Heart right ventricle (tissue), 16 donors: ENCODE measurements around the gene HPD. TPM values are rescaled to one million over a fixed set of nuclear protein-coding genes. Genes with fewer than 3 reads are reported as not detected.

Source experiments
- ATAC-seq, 8 donors: fragments of 200-7000 bp; cut with Tn5 transposase; one replicate each; pipeline ENCODE4 v1.9.1; 2020; ENCODE audit warnings: mild to moderate bottlenecking in 8 of 8, moderate library complexity in 8 of 8, moderate number of reproducible peaks in 1 of 8
- DNase-seq, 2 donors: peaks; one replicate each; pipeline ENCODE4 v3.0.0-alpha.2; 2020
- H3K27ac ChIP-seq, 10 donors: fragments of 200-600 bp; sonication (generic) in 2 of 10; one replicate each; pipeline versions ENCODE4 v1.5.0 to v1.8.0; 2020 to 2022; ENCODE audit warnings: mild to moderate bottlenecking in 3 of 10
- H3K27me3 ChIP-seq, 7 donors: fragments of 200-600 bp; one replicate each; pipeline ENCODE4 v1.8.0; 2021 to 2022; ENCODE audit warnings: mild to moderate bottlenecking in 2 of 7
- H3K36me3 ChIP-seq, 9 donors: fragments of 200-600 bp; sonication (generic) in 1 of 9; one replicate each; pipeline versions ENCODE4 v1.5.0 to v1.8.0; 2020 to 2022; ENCODE audit warnings: mild to moderate bottlenecking in 2 of 9
- H3K4me1 ChIP-seq, 9 donors: fragments of 200-600 bp; sonication (generic) in 1 of 9; one replicate each; pipeline versions ENCODE4 v1.5.0 to v1.8.0; 2020 to 2022; ENCODE audit warnings: mild to moderate bottlenecking in 4 of 9
- H3K4me3 ChIP-seq, 10 donors: fragments of 200-600 bp; sonication (generic) in 2 of 10; one replicate each; pipeline versions ENCODE4 v1.5.0 to v1.8.0; 2020 to 2022; ENCODE audit warnings: mild to moderate bottlenecking in 7 of 10, moderate library complexity in 2 of 10
- H3K9me3 ChIP-seq, 11 donors: fragments of 200-600 bp in 10 of 11; sonication (generic) in 2 of 11; one replicate each; pipeline versions ENCODE4 v1.5.0 to v1.8.0; 2013 to 2022; ENCODE audit warnings: mild to moderate bottlenecking in 2 of 11, control low read depth in 1 of 11, moderate library complexity in 1 of 11
- WGBS, 2 donors: extraction: QIAGEN DNeasy Blood & Tissue Kit; methylation state at CpG; one replicate each; pipeline ENCODE4 v1.1.7; 2013; ENCODE audit warnings: inconsistent platforms in 1 of 2; 5-methylcytosine and 5-hydroxymethylcytosine counted together
- intact Hi-C, 10 donors: fragments of 100-400 bp; cut with DNase I; formaldehyde crosslinking; loops; one replicate each; pipeline versions ENCODE4 v1.11.1 to v1.14.2; 2022
- polyA plus RNA-seq, 2 donors: library from polyadenylated mRNA; stranded (reverse); fragments of 200-250 nt; gene quantifications; one replicate each; pipeline ENCODE4 v1.2.3, GENCODE V29; 2013
- total RNA-seq, 10 donors: library from RNA; stranded (reverse); fragmentation: NEBNext Ultra II Directional in 3 of 10; extraction: Animal tissue kit (Norgen Biotek cat#: 25700) in 3 of 10; gene quantifications; one replicate each; pipeline versions ENCODE4 v1.2.1 to v1.2.4, GENCODE V29; 2021 to 2023
- TF ChIP-seq, protein P1 (sequence below), 9 donors: fragments of 200-600 bp; sonication (generic) in 2 of 9; IDR thresholded peaks; one replicate each; pipeline versions ENCODE4 v1.5.0 to v1.8.0; 2021 to 2022; ENCODE audit warnings: antibody characterized with exemption in 9 of 9, mild to moderate bottlenecking in 5 of 9, moderate library complexity in 1 of 9
- donor health status: Arrhythmogenic right ventricular cardiomyopathy.
- donor health status: ischemic (EF 13 %, LVEDD 7.1; RV severe dilation, severe dysfunction).
- donor health status: healthy with polysubstance abuse.
- donor health status: DM: no; HTN: yes; CAD: no.
- donor health status: DM: no; HTN: no; CAD: no.
- donor health status: ischemic (EF 25% LVEDD 6.9; RV normal size, moderate dysfunction).
- donor health status: ischemic (EF 25% LVEDD 5.7; RV mildly dilated, moderate dysfunction).
- donor health status: healthy.
- donor health status: DM: yes; HTN: yes; CAD: no.
- donor health status: Ischemic cardiomyopathy.
- donor health status: ischemic (EF 35%, LVEDD 5.7; RV mildly dilated, moderate dysfunction).
- donor health status: nonischemic (EF 11% LVEDD 7.7; RV severe dilation, severe dysfunction).
- donor health status: DM: yes; HTN: yes; CAD: no.
- donor health status: PGD.
- donor health status: ischemic (EF 29% LVEDD 5.4; RV normal size, mild dysfunction).
- donor health status: nonischemic (EF 23%, LVEDD 6.1; RV moderate dilation, normal function).

Gene HPD
- total and polyA plus RNA-seq, 12 donors: 0.24 to 3.4 (median 1.2) TPM

DNA sequence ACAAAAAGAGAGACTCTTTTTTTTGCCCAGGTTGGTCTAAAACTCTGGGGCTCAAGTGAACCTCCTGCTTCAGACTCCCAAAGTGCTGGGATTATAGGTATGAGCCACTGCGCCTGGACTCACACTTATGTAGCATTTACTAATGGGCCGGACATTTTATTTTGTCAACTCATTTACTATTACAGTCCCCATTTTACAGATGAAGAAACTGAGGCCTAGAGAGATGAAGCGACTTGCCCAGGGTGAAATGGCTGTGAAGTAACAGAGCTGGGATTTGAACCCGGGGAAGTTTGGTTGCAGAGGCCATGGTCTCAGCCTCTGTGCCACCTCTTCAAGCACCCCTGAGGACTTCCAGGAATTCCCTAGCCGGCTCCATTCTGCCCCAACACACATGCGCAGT, 9.4 kb downstream of the HPD start:
- TF ChIP-seq, protein P1, sequence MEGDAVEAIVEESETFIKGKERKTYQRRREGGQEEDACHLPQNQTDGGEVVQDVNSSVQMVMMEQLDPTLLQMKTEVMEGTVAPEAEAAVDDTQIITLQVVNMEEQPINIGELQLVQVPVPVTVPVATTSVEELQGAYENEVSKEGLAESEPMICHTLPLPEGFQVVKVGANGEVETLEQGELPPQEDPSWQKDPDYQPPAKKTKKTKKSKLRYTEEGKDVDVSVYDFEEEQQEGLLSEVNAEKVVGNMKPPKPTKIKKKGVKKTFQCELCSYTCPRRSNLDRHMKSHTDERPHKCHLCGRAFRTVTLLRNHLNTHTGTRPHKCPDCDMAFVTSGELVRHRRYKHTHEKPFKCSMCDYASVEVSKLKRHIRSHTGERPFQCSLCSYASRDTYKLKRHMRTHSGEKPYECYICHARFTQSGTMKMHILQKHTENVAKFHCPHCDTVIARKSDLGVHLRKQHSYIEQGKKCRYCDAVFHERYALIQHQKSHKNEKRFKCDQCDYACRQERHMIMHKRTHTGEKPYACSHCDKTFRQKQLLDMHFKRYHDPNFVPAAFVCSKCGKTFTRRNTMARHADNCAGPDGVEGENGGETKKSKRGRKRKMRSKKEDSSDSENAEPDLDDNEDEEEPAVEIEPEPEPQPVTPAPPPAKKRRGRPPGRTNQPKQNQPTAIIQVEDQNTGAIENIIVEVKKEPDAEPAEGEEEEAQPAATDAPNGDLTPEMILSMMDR (IDR thresholded peaks at IDR 0.05): no peak
- Histone ChIP-seq H3K27me3 (no peaks in the 10 kb centered on the region), H3K27ac (no peak overlapping the region), H3K4me3 (no peak overlapping the region), H3K9me3 (no peaks in the 10 kb centered on the region), H3K4me1 (no peaks in the 10 kb centered on the region), H3K36me3 (no peaks in the 10 kb centered on the region)
- DNase-seq: no peak
- no peak for ATAC-seq
- 94 to 98% methylated on average over 6 of the region's 6 CpGs for WGBS, 2 donors
- intact Hi-C loops: no loop called here

DNA sequence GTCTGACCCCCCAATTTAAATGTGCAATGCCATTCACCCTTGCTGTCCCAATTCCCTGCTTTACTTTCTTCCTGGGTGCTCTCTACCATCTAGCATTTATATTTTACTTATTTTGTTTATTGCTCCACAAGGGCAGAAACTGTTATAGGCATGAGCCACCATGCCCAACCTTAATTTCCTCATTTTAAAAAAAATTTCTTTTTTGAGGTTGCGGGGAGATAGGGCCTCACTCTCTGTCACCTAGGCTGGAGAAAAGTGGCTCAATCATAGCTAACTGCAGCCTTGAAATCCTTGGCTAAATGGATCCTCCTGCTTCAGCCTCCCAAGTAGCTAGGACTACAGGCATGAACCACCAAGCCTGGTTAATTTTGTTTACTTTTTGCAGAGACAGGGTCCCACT, 13.0 kb downstream of the HPD start:
- no peak overlapping the region for H3K27ac ChIP-seq
- TF ChIP-seq, protein P1 (IDR thresholded peaks at IDR 0.05): no peak
- no peaks in the 10 kb centered on the region for H3K27me3 ChIP-seq
- no peak for ATAC-seq
- H3K4me1 ChIP-seq: no peaks in the 10 kb centered on the region
- no peak overlapping the region for H3K4me3 ChIP-seq
- WGBS, 2 donors: 97 to 98% methylated on average over 1 of the region's 1 CpG
- no peaks in the 10 kb centered on the region for H3K9me3 ChIP-seq
- no peaks in the 10 kb centered on the region for H3K36me3 ChIP-seq
- intact Hi-C loops: no loop called here
- no peak for DNase-seq

DNA sequence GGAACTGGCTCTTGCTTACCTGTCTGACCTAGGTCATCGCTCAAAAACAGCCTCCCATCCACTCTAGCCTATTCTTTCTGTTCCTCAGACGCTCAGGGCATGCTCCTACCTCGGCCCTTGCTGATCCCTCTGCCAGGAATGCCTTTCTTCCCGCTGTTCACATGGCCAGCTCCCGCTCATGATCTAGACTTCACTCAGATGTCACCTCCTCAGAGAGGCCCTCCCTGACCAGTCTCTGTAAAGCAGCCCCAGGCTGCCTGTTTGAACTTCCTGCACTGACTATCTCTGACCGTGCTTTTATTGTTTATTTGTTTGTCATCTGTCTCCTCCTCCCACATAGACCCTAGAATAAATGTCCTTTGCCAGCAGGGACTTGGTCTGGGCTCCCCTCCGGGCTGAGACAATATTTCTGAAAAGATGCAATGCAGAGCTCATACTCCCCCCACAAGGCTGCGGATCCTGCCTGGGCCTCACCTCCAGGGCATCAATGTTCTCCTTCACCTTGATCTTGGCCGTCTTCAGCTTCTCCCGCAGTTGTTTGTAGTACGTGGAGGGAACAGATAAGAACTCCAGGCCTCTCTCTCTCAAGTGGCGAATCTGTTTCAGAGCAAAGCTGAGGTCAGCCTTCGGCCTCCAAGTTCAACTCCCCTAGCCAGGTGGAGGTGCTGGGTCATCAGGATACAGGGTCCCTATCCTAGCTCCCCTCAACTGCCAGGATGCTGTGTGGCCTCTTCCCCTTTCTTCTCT, 15.2 kb downstream of the HPD start:
- Histone ChIP-seq H3K4me1 (peaks cover 0 to 16% (median 11%) of the 10 kb centered on the region in 9 donors), H3K36me3 (no peaks in the 10 kb centered on the region), H3K9me3 (no peaks in the 10 kb centered on the region), H3K27me3 (no peaks in the 10 kb centered on the region), H3K4me3 (no peak overlapping the region), H3K27ac (no peak overlapping the region)
- TF ChIP-seq, protein P1 (IDR thresholded peaks at IDR 0.05): no peak
- WGBS, 2 donors: 68% methylated on average over 13 of the region's 13 CpGs
- DNase-seq: no peak
- intact Hi-C loops: no loop called here
- ATAC-seq: no peak

DNA sequence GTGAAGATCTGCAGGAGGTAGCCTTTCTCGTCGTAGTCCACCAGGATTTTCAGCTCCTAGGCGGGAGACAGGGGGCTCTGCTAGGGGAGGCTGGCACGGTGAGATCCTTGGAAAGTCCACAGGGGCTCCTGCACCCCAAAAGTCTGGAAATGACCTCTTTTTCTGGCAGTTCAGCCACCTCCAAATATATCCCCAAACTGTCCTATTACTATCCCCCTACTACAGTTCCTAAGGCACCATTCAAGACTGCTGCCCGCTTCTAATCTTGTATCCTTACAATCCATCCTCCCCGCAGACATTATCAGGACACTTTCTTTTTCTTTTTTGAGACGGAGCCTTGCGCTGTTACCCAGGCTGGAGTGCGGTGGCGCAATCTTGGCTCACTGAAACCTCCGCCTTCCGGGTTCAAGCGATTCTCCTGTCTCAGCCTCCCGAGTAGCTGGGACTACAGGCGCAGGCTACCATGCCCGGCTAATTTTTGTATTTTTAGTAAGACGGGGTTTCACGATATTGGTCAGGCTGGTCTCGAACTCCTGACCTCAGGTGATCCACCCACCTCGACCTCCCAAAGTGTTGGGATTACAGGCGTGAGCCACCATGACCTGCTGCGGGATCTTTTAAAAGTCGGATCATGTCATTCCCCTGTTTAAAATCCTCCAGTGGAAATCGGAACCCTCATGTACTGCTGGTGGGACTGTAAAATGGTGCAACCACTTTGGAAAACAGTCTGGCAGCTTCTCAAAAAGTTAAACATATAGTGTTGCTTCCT, 18.5 kb downstream of the HPD start:
- intact Hi-C loops: loop anchor here in 2 of 10 donors (2.0 to 10.0 kb wide), 2 partner anchors 45 to 49 kb away; partner anchors contain the start of gene PSMD9 (in 2 of the 2)
- ATAC-seq (no peak), DNase-seq (no peak)
- 73 to 75% methylated on average over 24 of the region's 24 CpGs for WGBS, 2 donors
- peaks cover 0 to 17% (median 11%) of the 10 kb centered on the region in 9 donors for H3K4me1 ChIP-seq
- no peaks in the 10 kb centered on the region for H3K27me3 ChIP-seq
- no peaks in the 10 kb centered on the region for H3K9me3 ChIP-seq
- TF ChIP-seq, protein P1 (IDR thresholded peaks at IDR 0.05): no peak
- no peaks in the 10 kb centered on the region for H3K36me3 ChIP-seq
- H3K27ac ChIP-seq: peak overlapping the region in 9 of 10 donors; percentile 51 to 76 (median 62)
- H3K4me3 ChIP-seq: peak overlapping the region; percentile 49 to 70 (median 62)
